ENCODE measurements around the gene P2RY6.

Gene P2RY6

DNA sequence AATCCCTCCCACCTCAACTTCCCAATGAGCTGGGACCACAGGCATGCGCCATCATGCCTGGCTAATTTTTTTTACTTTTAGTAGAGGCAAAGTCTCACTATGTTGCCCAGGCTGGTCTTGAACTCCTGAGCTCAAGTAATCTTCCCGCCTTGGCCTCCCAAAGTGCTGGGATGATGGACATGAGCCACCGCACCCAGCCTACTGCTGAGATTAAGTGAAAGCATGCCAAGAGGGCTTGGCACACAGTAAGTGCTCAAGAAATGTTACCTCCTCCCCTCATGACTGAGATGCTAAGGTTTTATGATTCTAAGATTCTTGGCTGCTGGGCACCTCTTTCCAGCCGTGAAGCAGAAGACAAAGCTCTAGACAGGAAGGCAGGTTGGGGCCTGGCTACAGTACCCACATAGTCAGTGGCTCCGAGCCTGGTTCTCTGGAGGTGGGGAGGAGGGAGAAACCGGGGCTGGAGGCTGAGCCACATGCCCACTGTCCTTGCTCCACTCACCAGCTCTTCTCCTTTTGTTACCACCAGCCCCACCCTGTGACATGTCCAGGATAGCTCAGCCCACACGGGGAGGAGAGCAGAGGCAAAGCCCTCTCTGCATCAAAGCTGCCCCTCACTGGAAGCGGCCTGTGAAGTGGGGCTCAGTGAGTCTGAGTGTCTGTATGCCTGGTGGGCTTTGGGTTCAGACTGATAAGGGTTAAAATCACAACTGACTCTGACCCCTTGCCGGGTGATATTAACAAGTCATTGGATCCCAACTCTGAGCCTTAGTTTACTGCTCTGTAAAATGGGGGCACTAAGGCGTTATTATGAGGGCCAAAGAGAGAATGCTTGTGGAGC is 48.8 kb downstream of the P2RY6 start:
- TF ChIP-seq, protein P1, sequence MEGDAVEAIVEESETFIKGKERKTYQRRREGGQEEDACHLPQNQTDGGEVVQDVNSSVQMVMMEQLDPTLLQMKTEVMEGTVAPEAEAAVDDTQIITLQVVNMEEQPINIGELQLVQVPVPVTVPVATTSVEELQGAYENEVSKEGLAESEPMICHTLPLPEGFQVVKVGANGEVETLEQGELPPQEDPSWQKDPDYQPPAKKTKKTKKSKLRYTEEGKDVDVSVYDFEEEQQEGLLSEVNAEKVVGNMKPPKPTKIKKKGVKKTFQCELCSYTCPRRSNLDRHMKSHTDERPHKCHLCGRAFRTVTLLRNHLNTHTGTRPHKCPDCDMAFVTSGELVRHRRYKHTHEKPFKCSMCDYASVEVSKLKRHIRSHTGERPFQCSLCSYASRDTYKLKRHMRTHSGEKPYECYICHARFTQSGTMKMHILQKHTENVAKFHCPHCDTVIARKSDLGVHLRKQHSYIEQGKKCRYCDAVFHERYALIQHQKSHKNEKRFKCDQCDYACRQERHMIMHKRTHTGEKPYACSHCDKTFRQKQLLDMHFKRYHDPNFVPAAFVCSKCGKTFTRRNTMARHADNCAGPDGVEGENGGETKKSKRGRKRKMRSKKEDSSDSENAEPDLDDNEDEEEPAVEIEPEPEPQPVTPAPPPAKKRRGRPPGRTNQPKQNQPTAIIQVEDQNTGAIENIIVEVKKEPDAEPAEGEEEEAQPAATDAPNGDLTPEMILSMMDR (conservative IDR thresholded peaks at IDR 0.05; ENCODE audit: low read length): no peak
- no peak overlapping the region for H3K4me3 ChIP-seq (ENCODE audit: low read length)
- peak; percentile 70 for DNase-seq (ENCODE audit: low read depth)

GRCh38 chr11:73321604-73322381 is 49.7 kb downstream of the P2RY6 start:
- H3K4me3 ChIP-seq (ENCODE audit: low read length): no peak overlapping the region
- peak; percentile 65 for DNase-seq (ENCODE audit: low read depth)
- TF ChIP-seq, protein P1 (conservative IDR thresholded peaks at IDR 0.05; ENCODE audit: low read length): no peak; the same call in 1 of the 2 replicates

- H3K4me3 ChIP-seq (ENCODE audit: low read length): no peak overlapping the region
- TF ChIP-seq, protein P1 (conservative IDR thresholded peaks at IDR 0.05; ENCODE audit: low read length): no peak
- DNase-seq (ENCODE audit: low read depth): no peak
Observed at GRCh38 chr11:73322382-73323306, 50.5 kb downstream of the P2RY6 start.

DNA sequence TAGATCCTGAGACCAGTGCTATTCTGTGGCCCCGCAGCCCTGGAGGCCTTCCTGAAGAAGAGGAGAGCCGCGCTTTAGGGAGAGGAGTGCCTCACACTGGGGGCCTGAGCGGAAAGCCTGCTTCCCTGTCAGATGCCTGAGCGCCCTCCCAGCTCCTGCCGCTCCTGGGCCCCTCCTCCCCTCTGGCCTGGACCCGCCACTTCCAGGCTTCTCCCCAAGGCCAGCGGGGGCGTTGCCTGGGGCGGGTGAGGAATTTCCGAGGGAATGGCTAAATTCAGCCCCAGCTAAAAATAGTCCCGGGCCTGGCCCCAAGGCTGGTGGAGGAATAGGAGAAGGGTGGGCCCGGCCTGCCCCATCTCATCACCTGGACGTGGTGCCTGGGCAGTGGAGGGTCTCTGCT is 51.3 kb downstream of the P2RY6 start:
- TF ChIP-seq, protein P1 (conservative IDR thresholded peaks at IDR 0.05; ENCODE audit: low read length): no peak
- peak; percentile 79 for DNase-seq (ENCODE audit: low read depth)
- H3K4me3 ChIP-seq (ENCODE audit: low read length): peak overlapping the region; percentile 33

GRCh38 chr11:73324116-73324515 is 52.0 kb downstream of the P2RY6 start:
- no peak for DNase-seq (ENCODE audit: low read depth)
- TF ChIP-seq, protein P1 (conservative IDR thresholded peaks at IDR 0.05; ENCODE audit: low read length): no peak
- H3K4me3 ChIP-seq (ENCODE audit: low read length): no peak overlapping the region

- TF ChIP-seq, protein P1 (conservative IDR thresholded peaks at IDR 0.05; ENCODE audit: low read length): no peak
- no peak overlapping the region for H3K4me3 ChIP-seq (ENCODE audit: low read length)
- no peak for DNase-seq (ENCODE audit: low read depth)
Observed at GRCh38 chr11:73324665-73325035, 52.5 kb downstream of the P2RY6 start.
